SJSA1 (cell line): ENCODE measurements around the gene LRRC26. TPM values are rescaled to one million over a fixed set of nuclear protein-coding genes. Genes with fewer than 3 reads are reported as not detected.
A peak's percentile ranks its signal among the peaks of the same experiment; 100 is the strongest.
"Not testable (repeated sequence)": the region's sequence is repeated elsewhere in the genome, so short reads cannot be mapped to it uniquely, and the experiment has no call there.

Experiments
- DNase-seq, 2 experiments: peaks; one replicate each; pipeline ENCODE4 v3.0.0-alpha.2; 2015 to 2020; ENCODE audit warnings: low spot score in 2 of 2, low read depth in 1 of 2
- H3K27ac ChIP-seq: fragments of 250-450 bp; sonication (Bioruptor Pico); 2 replicates; pipeline ENCODE4 v1.5.1; 2020; ENCODE audit warnings: mild to moderate bottlenecking, moderate library complexity
- H3K27me3 ChIP-seq: fragments of 250-450 bp; sonication (Bioruptor Pico); replicated peaks from 2 replicates; pipeline ENCODE4 v1.5.1; 2020; ENCODE audit warnings: mild to moderate bottlenecking, moderate library complexity
- H3K36me3 ChIP-seq: fragments of 250-450 bp; sonication (Bioruptor Pico); 2 replicates; pipeline ENCODE4 v1.5.1; 2020; ENCODE audit warnings: mild to moderate bottlenecking
- H3K4me1 ChIP-seq: fragments of 250-450 bp; sonication (Bioruptor Pico); replicated peaks from 2 replicates; pipeline ENCODE4 v1.6.1; 2021; ENCODE audit warnings: mild to moderate bottlenecking
- H3K4me3 ChIP-seq: fragments of 250-450 bp; sonication (Bioruptor Pico); 2 replicates; pipeline ENCODE4 v1.5.1; 2020; ENCODE audit warnings: mild to moderate bottlenecking
- H3K9me3 ChIP-seq: fragments of 250-450 bp; sonication (Bioruptor Pico); replicated peaks from 2 replicates; pipeline ENCODE4 v1.5.1; 2020; ENCODE audit warnings: mild to moderate bottlenecking
- total RNA-seq: library from RNA; depleted of rRNA; stranded (reverse); fragments of >200 nt; shearing (Covaris generic); gene quantifications from 2 replicates; pipeline ENCODE4 v1.2.3, GENCODE V29; 2014

Gene LRRC26
- total RNA-seq, 1 experiment from 2014 or later, result not detected

- H3K9me3 ChIP-seq, result no peaks in the 10 kb centered on the region; the same call in 1 of the 2 replicates
- peak in 1 of 2 experiments; percentile 38 for DNase-seq
- H3K4me1 ChIP-seq, result peaks cover 4% of the 10 kb centered on the region
- H3K4me3 ChIP-seq, result no peak overlapping the region
- peaks cover 46% of the 10 kb centered on the region for H3K27me3 ChIP-seq
- no peak overlapping the region for H3K27ac ChIP-seq
- H3K36me3 ChIP-seq, result no peaks in the 10 kb centered on the region
These were observed 29.5 kb downstream of the LRRC26 start for GRCh38 chr9:137140151-137141012.

GRCh38 chr9:137139468-137140150 lies 30.2 kb downstream of the LRRC26 start:
- Histone ChIP-seq H3K4me3 (no peak overlapping the region), H3K27ac (no peak overlapping the region), H3K9me3 (no peaks in the 10 kb centered on the region; the same call in 1 of the 2 replicates), H3K36me3 (no peaks in the 10 kb centered on the region), H3K27me3 (peaks cover 50% of the 10 kb centered on the region), H3K4me1 (peaks cover 4% of the 10 kb centered on the region)
- no peak for DNase-seq

GRCh38 chr9:137138722-137139467 lies 31.0 kb downstream of the LRRC26 start, which contains the start of gene GRIN1:
TSS of gene GRIN1 (plus strand) at chr9:137139154. CDS start at chr9:137139487, 333 bp downstream.
- no peaks in the 10 kb centered on the region for H3K36me3 ChIP-seq
- H3K4me1 ChIP-seq, result peaks cover 4% of the 10 kb centered on the region
- H3K4me3 ChIP-seq, result no peak within 1 kb of the TSS
- H3K9me3 ChIP-seq, result no peaks in the 10 kb centered on the region; the same call in 1 of the 2 replicates
- H3K27me3 ChIP-seq, result peaks cover 51% of the 10 kb centered on the region
- DNase-seq, result no peak
- no peak within 1 kb of the TSS for H3K27ac ChIP-seq

- no peaks in the 10 kb centered on the region; the same call in 1 of the 2 replicates for H3K9me3 ChIP-seq
- no peak overlapping the region for H3K27ac ChIP-seq
- H3K27me3 ChIP-seq, result peaks cover 51% of the 10 kb centered on the region
These were observed 31.7 kb downstream of the LRRC26 start for GRCh38 chr9:137138058-137138721.

GRCh38 chr9:137136881-137137607 lies 32.8 kb downstream of the LRRC26 start:
- Histone ChIP-seq H3K9me3 (no peaks in the 10 kb centered on the region; the same call in 1 of the 2 replicates), H3K27me3 (peaks cover 54% of the 10 kb centered on the region), H3K4me3 (no peak overlapping the region), H3K27ac (no peak overlapping the region), H3K36me3 (no peaks in the 10 kb centered on the region), H3K4me1 (peaks cover 4% of the 10 kb centered on the region)
- DNase-seq, result no peak

More at GRCh38 chr9:137138058-137138721, 31.7 kb downstream of the LRRC26 start:
- DNase-seq, result peak in 1 of 2 experiments; percentile 46
- no peak overlapping the region for H3K4me3 ChIP-seq
- no peaks in the 10 kb centered on the region for H3K36me3 ChIP-seq
- H3K4me1 ChIP-seq, result peaks cover 4% of the 10 kb centered on the region

GRCh38 chr9:137136261-137136880 lies 33.5 kb downstream of the LRRC26 start:
- peaks cover 54% of the 10 kb centered on the region for H3K27me3 ChIP-seq
- H3K36me3 ChIP-seq, result no peaks in the 10 kb centered on the region
- no peak for DNase-seq
- no peak overlapping the region for H3K27ac ChIP-seq
- peaks cover 4% of the 10 kb centered on the region for H3K4me1 ChIP-seq
- H3K9me3 ChIP-seq, result no peaks in the 10 kb centered on the region; the same call in 1 of the 2 replicates
- no peak overlapping the region for H3K4me3 ChIP-seq

GRCh38 chr9:137135154-137135553 lies 34.7 kb downstream of the LRRC26 start:
- not testable (repeated sequence) for H3K27ac ChIP-seq

GRCh38 chr9:137134191-137134590 lies 35.7 kb downstream of the LRRC26 start:
- DNase-seq, result no peak
- no peaks in the 10 kb centered on the region for H3K36me3 ChIP-seq
- H3K27me3 ChIP-seq, result peaks cover 40% of the 10 kb centered on the region
- peaks cover 13% of the 10 kb centered on the region for H3K4me1 ChIP-seq
- H3K9me3 ChIP-seq, result peaks cover 5% of the 10 kb centered on the region; the same call in 1 of the 2 replicates
- no peak overlapping the region for H3K27ac ChIP-seq
- no peak overlapping the region for H3K4me3 ChIP-seq

More at GRCh38 chr9:137135154-137135553, 34.7 kb downstream of the LRRC26 start:
- not testable (repeated sequence) for DNase-seq, H3K9me3 ChIP-seq, H3K4me1 ChIP-seq, H3K36me3 ChIP-seq, H3K4me3 ChIP-seq
- peaks cover 48% of the 10 kb centered on the region for H3K27me3 ChIP-seq

- Histone ChIP-seq H3K4me1 (peaks cover 14% of the 10 kb centered on the region), H3K36me3 (no peaks in the 10 kb centered on the region), H3K27ac (no peak overlapping the region), H3K27me3 (0 out of 2 replicates have a peak, but pooled peaks cover 7% of the 10 kb centered on the region), H3K9me3 (0 out of 2 replicates have a peak, but pooled peaks cover 5% of the 10 kb centered on the region), H3K4me3 (peak overlapping the region; percentile 58)
- peak in 1 of 2 experiments; percentile 38 for DNase-seq
These were observed 39.6 kb downstream of the LRRC26 start for GRCh38 chr9:137130176-137130755.

GRCh38 chr9:137129456-137130175 lies 40.2 kb downstream of the LRRC26 start:
- Histone ChIP-seq H3K36me3 (no peaks in the 10 kb centered on the region), H3K4me1 (peaks cover 14% of the 10 kb centered on the region), H3K4me3 (peak overlapping the region; percentile 58), H3K9me3 (0 out of 2 replicates have a peak, but pooled peaks cover 5% of the 10 kb centered on the region), H3K27me3 (0 out of 2 replicates have a peak, but pooled peaks cover 3% of the 10 kb centered on the region), H3K27ac (no peak overlapping the region)
- peak; percentile 74 to 80 for DNase-seq

GRCh38 chr9:137128862-137129455 lies 40.9 kb downstream of the LRRC26 start:
- Histone ChIP-seq H3K36me3 (no peaks in the 10 kb centered on the region), H3K27me3 (0 out of 2 replicates have a peak, but pooled peaks cover 3% of the 10 kb centered on the region), H3K27ac (no peak overlapping the region), H3K4me3 (peak overlapping the region; percentile 58), H3K4me1 (peaks cover 14% of the 10 kb centered on the region), H3K9me3 (0 out of 2 replicates have a peak, but pooled peaks cover 5% of the 10 kb centered on the region)
- no peak for DNase-seq
